IPS-18a (cell line): Measurements from ENCODE around the gene ENOX1.

Experiments
- H3K27ac ChIP-seq: one replicate; pipeline ENCODE4 v1.5.1; 2013; ENCODE audit warnings: low read length
- H3K27me3 ChIP-seq: one replicate; pipeline ENCODE4 v1.6.1; 2013; ENCODE audit warnings: mild to moderate bottlenecking, low read length; ENCODE audit not compliant: control insufficient read depth, insufficient read depth
- H3K36me3 ChIP-seq: one replicate; pipeline ENCODE4 v1.6.1; 2013; ENCODE audit warnings: low read depth, low read length; ENCODE audit not compliant: control insufficient read depth
- H3K4me1 ChIP-seq: one replicate; pipeline ENCODE4 v1.6.1; 2013; ENCODE audit warnings: low read depth, low read length; ENCODE audit not compliant: control insufficient read depth
- H3K4me3 ChIP-seq: one replicate; pipeline ENCODE4 v1.5.1; 2013; ENCODE audit warnings: low read length
- H3K9ac ChIP-seq: one replicate; pipeline ENCODE4 v1.6.1; 2013; ENCODE audit warnings: mild to moderate bottlenecking, low read length, moderate library complexity
- H3K9me3 ChIP-seq: one replicate; pipeline ENCODE4 v1.6.1; 2013; ENCODE audit warnings: low read depth, low read length; ENCODE audit not compliant: control insufficient read depth

The ENOX1 gene

GRCh38 chr13:43370842-43371241 is 415.9 kb downstream of the ENOX1 start:
- H3K4me1 ChIP-seq = peaks cover 10% of the 10 kb centered on the region
- no peaks in the 10 kb centered on the region for H3K9me3 ChIP-seq
- H3K9ac ChIP-seq = no peak overlapping the region
- no peaks in the 10 kb centered on the region for H3K36me3 ChIP-seq
- H3K27me3 ChIP-seq = no peaks in the 10 kb centered on the region
- H3K27ac ChIP-seq = no peak overlapping the region
- H3K4me3 ChIP-seq = no peak overlapping the region

GRCh38 chr13:43369319-43369718 is 417.5 kb downstream of the ENOX1 start:
- Histone ChIP-seq H3K4me3 (no peak overlapping the region), H3K27me3 (no peaks in the 10 kb centered on the region), H3K4me1 (peaks cover 15% of the 10 kb centered on the region), H3K36me3 (no peaks in the 10 kb centered on the region), H3K9me3 (no peaks in the 10 kb centered on the region), H3K27ac (no peak overlapping the region), H3K9ac (no peak overlapping the region)

GRCh38 chr13:43368003-43368402 is 418.8 kb downstream of the ENOX1 start:
- no peak overlapping the region for H3K9ac ChIP-seq
- no peak overlapping the region for H3K4me3 ChIP-seq
- no peaks in the 10 kb centered on the region for H3K36me3 ChIP-seq

GRCh38 chr13:43365039-43365344 is 421.8 kb downstream of the ENOX1 start:
- no peaks in the 10 kb centered on the region for H3K9me3 ChIP-seq
- peaks cover 39% of the 10 kb centered on the region for H3K4me1 ChIP-seq
- H3K27me3 ChIP-seq = no peaks in the 10 kb centered on the region
- no peak overlapping the region for H3K9ac ChIP-seq
- H3K27ac ChIP-seq = no peak overlapping the region
- no peak overlapping the region for H3K4me3 ChIP-seq
- H3K36me3 ChIP-seq = no peaks in the 10 kb centered on the region

More at GRCh38 chr13:43368003-43368402, 418.8 kb downstream of the ENOX1 start:
- H3K4me1 ChIP-seq = peaks cover 26% of the 10 kb centered on the region
- H3K27ac ChIP-seq = no peak overlapping the region
- H3K9me3 ChIP-seq = no peaks in the 10 kb centered on the region
- no peaks in the 10 kb centered on the region for H3K27me3 ChIP-seq

- Histone ChIP-seq H3K36me3 (no peaks in the 10 kb centered on the region), H3K4me1 (peaks cover 45% of the 10 kb centered on the region), H3K9ac (no peak overlapping the region), H3K4me3 (no peak overlapping the region), H3K9me3 (no peaks in the 10 kb centered on the region), H3K27ac (no peak overlapping the region), H3K27me3 (no peaks in the 10 kb centered on the region)
These were observed 422.3 kb downstream of the ENOX1 start for GRCh38 chr13:43364210-43365038.

GRCh38 chr13:43363156-43363953 is 423.4 kb downstream of the ENOX1 start:
- Histone ChIP-seq H3K9me3 (no peaks in the 10 kb centered on the region), H3K4me3 (no peak overlapping the region), H3K27ac (no peak overlapping the region), H3K4me1 (peaks cover 56% of the 10 kb centered on the region), H3K36me3 (no peaks in the 10 kb centered on the region), H3K27me3 (no peaks in the 10 kb centered on the region), H3K9ac (no peak overlapping the region)

- Histone ChIP-seq H3K9ac (no peak overlapping the region), H3K36me3 (no peaks in the 10 kb centered on the region), H3K4me1 (peaks cover 53% of the 10 kb centered on the region), H3K27me3 (no peaks in the 10 kb centered on the region), H3K27ac (no peak overlapping the region), H3K9me3 (no peaks in the 10 kb centered on the region), H3K4me3 (no peak overlapping the region)
These were observed 424.2 kb downstream of the ENOX1 start for GRCh38 chr13:43362556-43362955.

GRCh38 chr13:43360892-43361610 is 425.7 kb downstream of the ENOX1 start:
- no peaks in the 10 kb centered on the region for H3K27me3 ChIP-seq
- no peaks in the 10 kb centered on the region for H3K36me3 ChIP-seq
- H3K4me1 ChIP-seq = peaks cover 48% of the 10 kb centered on the region
- no peaks in the 10 kb centered on the region for H3K9me3 ChIP-seq
- H3K27ac ChIP-seq = no peak overlapping the region
- H3K4me3 ChIP-seq = no peak overlapping the region
- H3K9ac ChIP-seq = no peak overlapping the region

- H3K9me3 ChIP-seq = no peaks in the 10 kb centered on the region
- H3K36me3 ChIP-seq = no peaks in the 10 kb centered on the region
- H3K27me3 ChIP-seq = no peaks in the 10 kb centered on the region
- no peak overlapping the region for H3K27ac ChIP-seq
- H3K4me3 ChIP-seq = peak overlapping the region; percentile 37
- peaks cover 48% of the 10 kb centered on the region for H3K4me1 ChIP-seq
- no peak overlapping the region for H3K9ac ChIP-seq
These were observed 426.6 kb downstream of the ENOX1 start for GRCh38 chr13:43360171-43360570.

DNA sequence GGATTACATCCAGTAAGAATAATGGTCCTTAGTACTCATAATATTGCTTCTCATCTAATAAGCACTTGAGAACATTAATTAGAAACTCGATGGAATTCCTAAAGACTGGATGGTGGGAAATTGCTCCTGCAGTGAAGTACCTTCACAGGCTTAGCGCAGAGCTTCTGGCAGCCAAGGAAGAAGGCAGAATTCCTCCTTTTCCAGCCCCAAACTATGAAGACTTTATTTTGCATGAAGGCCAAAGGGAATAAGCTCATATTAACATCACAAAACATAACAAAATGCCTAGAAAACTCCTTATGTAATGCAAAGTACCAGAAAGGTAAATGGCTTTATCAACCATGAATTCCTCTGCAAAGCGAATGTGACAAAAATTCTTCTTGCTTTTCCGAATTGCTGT is 427.2 kb downstream of the ENOX1 start:
- H3K4me3 ChIP-seq = peak overlapping the region; percentile 37
- H3K9ac ChIP-seq = no peak overlapping the region
- H3K9me3 ChIP-seq = no peaks in the 10 kb centered on the region
- no peak overlapping the region for H3K27ac ChIP-seq
- H3K27me3 ChIP-seq = no peaks in the 10 kb centered on the region
- peaks cover 45% of the 10 kb centered on the region for H3K4me1 ChIP-seq
- H3K36me3 ChIP-seq = no peaks in the 10 kb centered on the region

DNA sequence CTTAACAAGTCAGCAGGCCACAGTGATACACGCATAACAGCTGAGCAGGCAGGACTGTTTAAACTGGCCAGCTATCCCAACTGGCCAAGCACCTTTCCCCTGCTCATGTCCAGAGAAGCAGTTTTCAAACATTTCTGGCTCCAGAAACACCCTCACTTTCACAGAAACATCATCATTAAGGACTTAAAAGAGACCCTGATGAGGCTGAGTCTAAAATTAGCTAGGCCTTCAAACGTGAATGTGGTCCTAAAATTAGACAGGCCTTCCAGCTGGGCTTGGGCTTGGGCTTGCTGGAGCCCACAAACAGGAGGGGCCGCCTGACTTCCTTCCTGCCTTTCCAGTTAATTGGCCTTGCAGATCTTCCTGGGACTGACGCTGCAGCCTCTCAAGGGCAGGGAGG is 429.2 kb downstream of the ENOX1 start:
- H3K9me3 ChIP-seq = no peaks in the 10 kb centered on the region
- H3K27me3 ChIP-seq = no peaks in the 10 kb centered on the region
- H3K4me1 ChIP-seq = peaks cover 32% of the 10 kb centered on the region
- H3K9ac ChIP-seq = no peak overlapping the region
- no peaks in the 10 kb centered on the region for H3K36me3 ChIP-seq
- H3K4me3 ChIP-seq = no peak overlapping the region
- no peak overlapping the region for H3K27ac ChIP-seq
